ENCODE measurements around the gene ITGB5. TPM values are rescaled to one million over a fixed set of nuclear protein-coding genes. Genes with fewer than 3 reads are reported as not detected.

Gene ITGB5
- total RNA-seq, 1 donor from 2014 or later: 46.0 TPM

GRCh38 chr3:124764746-124765145, 122.4 kb downstream of the ITGB5 start:
- TF ChIP-seq CTCF (conservative IDR thresholded peaks at IDR 0.05): no peak
- H3K27ac Mint-ChIP-seq: no peak overlapping the region
- H3K36me3 Mint-ChIP-seq: peaks cover 27% of the 10 kb centered on the region
- peaks cover 44% of the 10 kb centered on the region for H3K4me1 Mint-ChIP-seq (ENCODE audit: unreplicated experiment)
- DNase-seq (ENCODE audit: extremely low spot score, unreplicated experiment): no peak
- no peak overlapping the region for H3K4me3 Mint-ChIP-seq
- H3K27me3 Mint-ChIP-seq: no peaks in the 10 kb centered on the region
- H3K9me3 Mint-ChIP-seq: no peaks in the 10 kb centered on the region

- no peak overlapping the region for H3K4me3 Mint-ChIP-seq
- DNase-seq (ENCODE audit: extremely low spot score, unreplicated experiment): no peak
- H3K4me1 Mint-ChIP-seq (ENCODE audit: unreplicated experiment): peaks cover 42% of the 10 kb centered on the region
- H3K27ac Mint-ChIP-seq: no peak overlapping the region
- peaks cover 25% of the 10 kb centered on the region for H3K36me3 Mint-ChIP-seq
- H3K27me3 Mint-ChIP-seq: no peaks in the 10 kb centered on the region
- H3K9me3 Mint-ChIP-seq: no peaks in the 10 kb centered on the region
- TF ChIP-seq CTCF (conservative IDR thresholded peaks at IDR 0.05): no peak
Measured at GRCh38 chr3:124763644-124764358, 123.4 kb downstream of the ITGB5 start.

GRCh38 chr3:124763206-124763605, 124.0 kb downstream of the ITGB5 start:
- peaks cover 22% of the 10 kb centered on the region for H3K36me3 Mint-ChIP-seq
- H3K4me1 Mint-ChIP-seq (ENCODE audit: unreplicated experiment): peaks cover 42% of the 10 kb centered on the region
- no peaks in the 10 kb centered on the region for H3K27me3 Mint-ChIP-seq
- no peak for DNase-seq (ENCODE audit: extremely low spot score, unreplicated experiment)
- TF ChIP-seq CTCF (conservative IDR thresholded peaks at IDR 0.05): no peak
- no peak overlapping the region for H3K4me3 Mint-ChIP-seq
- no peak overlapping the region for H3K27ac Mint-ChIP-seq
- H3K9me3 Mint-ChIP-seq: no peaks in the 10 kb centered on the region

- H3K27me3 Mint-ChIP-seq: peaks cover 3% of the 10 kb centered on the region
- TF ChIP-seq CTCF (conservative IDR thresholded peaks at IDR 0.05): no peak
- peaks cover 21% of the 10 kb centered on the region for H3K36me3 Mint-ChIP-seq
- H3K4me3 Mint-ChIP-seq: no peak overlapping the region
- H3K27ac Mint-ChIP-seq: no peak overlapping the region
- H3K9me3 Mint-ChIP-seq: no peaks in the 10 kb centered on the region
- DNase-seq (ENCODE audit: extremely low spot score, unreplicated experiment): no peak
- peaks cover 44% of the 10 kb centered on the region for H3K4me1 Mint-ChIP-seq (ENCODE audit: unreplicated experiment)
Measured at GRCh38 chr3:124762661-124763011, 124.5 kb downstream of the ITGB5 start.

GRCh38 chr3:124761935-124762660, 125.1 kb downstream of the ITGB5 start:
- no peak for TF ChIP-seq CTCF (conservative IDR thresholded peaks at IDR 0.05)
- Mint-ChIP-seq H3K27me3 (peaks cover 5% of the 10 kb centered on the region), H3K4me1 (ENCODE audit: unreplicated experiment) (peaks cover 46% of the 10 kb centered on the region), H3K4me3 (no peak overlapping the region), H3K36me3 (peaks cover 18% of the 10 kb centered on the region), H3K27ac (peak overlapping the region; percentile 47), H3K9me3 (no peaks in the 10 kb centered on the region)
- no peak for DNase-seq (ENCODE audit: extremely low spot score, unreplicated experiment)
